Neural cell (in vitro differentiated cells): ENCODE data around the gene ANGEL2. TPM values are rescaled to one million over a fixed set of nuclear protein-coding genes. Genes with fewer than 3 reads are reported as not detected.

Experiments used
- H2AFZ ChIP-seq: fragments of 200-600, 300-800 bp; sonication (generic), shearing (Covaris generic); 2 replicates; pipeline ENCODE4 v1.6.0; 2014; ENCODE audit warnings: low read depth, mild to moderate bottlenecking, antibody characterized with exemption, low read length, moderate library complexity
- H3F3A ChIP-seq: fragments of 200-600 bp; shearing (Covaris generic); 2 replicates; pipeline ENCODE4 v1.6.1; 2016; ENCODE audit warnings: mild to moderate bottlenecking, moderate library complexity, mixed read lengths, antibody characterized with exemption, low read length; ENCODE audit not compliant: insufficient read depth, poor library complexity, severe bottlenecking
- H3K27ac ChIP-seq: fragments of 200-600, 300-800 bp; sonication (generic), shearing (Covaris generic); 2 replicates; pipeline ENCODE4 v1.5.1; 2014; ENCODE audit warnings: mild to moderate bottlenecking, low read length, moderate library complexity
- H3K27me3 ChIP-seq: fragments of 300-800, 200-600 bp; sonication (generic), shearing (Covaris generic); 2 replicates; pipeline ENCODE4 v1.6.0; 2014; ENCODE audit warnings: mild to moderate bottlenecking, low read depth, low read length, moderate library complexity; ENCODE audit not compliant: insufficient read depth
- H3K36me3 ChIP-seq: fragments of 300-800, 200-600 bp; sonication (generic), shearing (Covaris generic); 2 replicates; pipeline ENCODE4 v1.5.1; 2014; ENCODE audit warnings: mild to moderate bottlenecking, antibody characterized with exemption, low read length, moderate library complexity; ENCODE audit not compliant: insufficient read depth
- H3K4me2 ChIP-seq: fragments of 300-800, 200-600 bp; sonication (generic), shearing (Covaris generic); 2 replicates; pipeline ENCODE4 v1.6.0; 2014; ENCODE audit warnings: mild to moderate bottlenecking, low read length
- H3K4me3 ChIP-seq: fragments of 300-800, 200-600 bp; sonication (generic), shearing (Covaris generic); 2 replicates; pipeline ENCODE4 v1.5.1; 2014; ENCODE audit warnings: mild to moderate bottlenecking, low read length, moderate library complexity
- H3K79me2 ChIP-seq: fragments of 200-600 bp; shearing (Covaris generic); replicated peaks from 2 replicates; pipeline ENCODE4 v1.6.0; 2014; ENCODE audit warnings: mild to moderate bottlenecking, low read length, moderate library complexity; ENCODE audit not compliant: insufficient read depth
- H3K9ac ChIP-seq: fragments of 300-800, 200-600 bp; sonication (generic), shearing (Covaris generic); 2 replicates; pipeline ENCODE4 v1.6.1; 2016; ENCODE audit warnings: mild to moderate bottlenecking, low read length, mixed read lengths
- H3K9me2 ChIP-seq: fragments of 200-600 bp; shearing (Covaris generic); 2 replicates; pipeline ENCODE4 v1.6.1; 2016; ENCODE audit warnings: mild to moderate bottlenecking, low read length, mixed read lengths; ENCODE audit not compliant: insufficient read depth
- H3K9me3 ChIP-seq: fragments of 200-600, 300-800 bp; sonication (generic), shearing (Covaris generic); 2 replicates; pipeline ENCODE4 v1.6.1; 2016; ENCODE audit warnings: mild to moderate bottlenecking, mixed run types, low read length, moderate library complexity, mixed read lengths
- H4K20me1 ChIP-seq: fragments of 200-600 bp; shearing (Covaris generic); 2 replicates; pipeline ENCODE4 v1.6.1; 2016; ENCODE audit warnings: mild to moderate bottlenecking, mixed run types; ENCODE audit not compliant: insufficient read depth
- MXI1 ChIP-seq: fragments of 450-650 bp; conservative IDR thresholded peaks from 2 replicates; pipeline ENCODE4 v1.6.1; 2014; ENCODE audit warnings: antibody characterized with exemption, mild to moderate bottlenecking; ENCODE audit not compliant: poor library complexity, severe bottlenecking
- POLR2AphosphoS5 ChIP-seq: IDR thresholded peaks from 2 replicates; pipeline ENCODE4 v1.6.1; 2012
- TAF1 ChIP-seq: IDR thresholded peaks from 2 replicates; pipeline ENCODE4 v1.6.1; 2012; ENCODE audit warnings: low read depth
- polyA plus RNA-seq: library from polyadenylated mRNA; depleted of rRNA; stranded (reverse); fragments of >200 nt; gene quantifications from 2 replicates; pipeline ENCODE4 v1.2.3, GENCODE V29; 2014

The ANGEL2 gene
- polyA plus RNA-seq, 1 donor from 2014 or later, result 58.7 TPM

DNA sequence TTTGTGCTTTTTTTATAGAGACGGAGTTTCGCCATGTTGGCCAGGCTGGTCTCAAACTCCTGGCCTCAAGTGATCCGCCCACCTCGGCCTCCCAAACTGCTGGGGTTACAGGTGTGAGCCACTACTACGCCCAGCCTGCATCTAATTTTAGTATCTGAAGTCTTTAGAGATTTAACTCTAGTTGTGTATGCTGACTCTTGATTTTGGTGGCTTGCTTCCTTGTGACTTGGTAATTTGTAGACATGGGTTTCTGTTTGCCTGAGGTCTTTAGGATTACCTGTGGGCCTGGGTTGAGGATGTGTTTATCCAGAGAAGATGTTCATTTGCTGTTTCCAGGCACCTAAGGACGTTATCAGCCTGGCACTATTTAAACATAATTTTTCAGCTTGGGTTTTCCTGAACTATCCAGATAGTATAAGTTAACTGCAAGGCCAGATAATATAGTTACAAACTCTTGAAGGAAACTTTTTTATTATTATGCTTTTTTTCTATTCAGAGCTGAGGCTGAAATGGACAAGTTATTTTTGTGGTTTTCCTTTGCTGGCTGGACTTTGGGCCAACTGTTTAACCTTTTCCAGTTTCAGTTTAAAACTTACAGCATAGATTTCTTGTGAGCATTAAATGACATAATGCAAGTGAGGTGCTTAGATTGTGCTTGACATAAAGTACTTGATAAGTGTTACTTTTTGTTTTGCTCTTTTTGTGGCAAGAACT is 72.8 kb downstream of the ANGEL2 start:
- TF ChIP-seq TAF1 (no peak), POLR2AphosphoS5 (no peak), MXI1 (no peak)
- H2AFZ ChIP-seq, result no peak overlapping the region
- H3K4me3 ChIP-seq, result no peak overlapping the region
- no peaks in the 10 kb centered on the region for H4K20me1 ChIP-seq
- no peak overlapping the region for H3K9ac ChIP-seq
- no peaks in the 10 kb centered on the region for H3K27me3 ChIP-seq
- H3K9me3 ChIP-seq, result peaks cover 6% of the 10 kb centered on the region
- H3K4me2 ChIP-seq, result no peak overlapping the region
- no peaks in the 10 kb centered on the region for H3K79me2 ChIP-seq
- no peaks in the 10 kb centered on the region for H3F3A ChIP-seq
- no peaks in the 10 kb centered on the region for H3K9me2 ChIP-seq
- no peaks in the 10 kb centered on the region for H3K36me3 ChIP-seq
- no peak overlapping the region for H3K27ac ChIP-seq

Other genes with a start within 250 kb of the ANGEL2 start
- gene NSL1, start 224.1 kb downstream of the ANGEL2 start, polyA plus RNA-seq, result 34.0 and 40.4 TPM in 2 replicates
- 62.5 and 72.0 TPM in 2 replicates for gene TATDN3, start 224.0 kb downstream of the ANGEL2 start, polyA plus RNA-seq
- 1.8 TPM in 1 of 2 replicates, not detected in the other for gene SPATA45, start 168.2 kb downstream of the ANGEL2 start, polyA plus RNA-seq
- 37.8 and 42.1 TPM in 2 replicates for gene FLVCR1, start 157.6 kb downstream of the ANGEL2 start, polyA plus RNA-seq
- 65.2 and 69.5 TPM in 2 replicates for gene VASH2, start 65.3 kb downstream of the ANGEL2 start, polyA plus RNA-seq
- 26.0 and 28.1 TPM in 2 replicates for gene RPS6KC1, start 35.4 kb upstream of the ANGEL2 start, polyA plus RNA-seq